Activated CD4-positive, alpha-beta memory T cell treated with anti-CD3 and anti-CD28 coated beads for 36 hours (primary cell): ENCODE measurements around the gene LIMS2. TPM values are rescaled to one million over a fixed set of nuclear protein-coding genes. Genes with fewer than 3 reads are reported as not detected.

ENCODE experiments used
- CTCF ChIA-PET: fragments of 350-600 bp; sonication (Branson Sonifier 250); formaldehyde crosslinking; loops from one replicate; lab custom pipeline; 2021; ENCODE audit warnings: antibody characterized with exemption, inconsistent platforms; lab: Charles Lee
- POLR2A ChIA-PET: fragments of 350-600 bp; sonication (Branson Sonifier 250); formaldehyde crosslinking; loops from one replicate; lab custom pipeline; 2021; ENCODE audit warnings: antibody characterized with exemption; lab: Charles Lee
- DNase-seq: peaks from one replicate; pipeline ENCODE4 v3.0.0-alpha.2; 2020
- H3K27ac Mint-ChIP-seq: one replicate; pipeline ENCODE4 v1.8.0; 2021; ENCODE audit warnings: mixed read lengths
- H3K27me3 Mint-ChIP-seq: one replicate; pipeline ENCODE4 v1.8.0; 2021; ENCODE audit warnings: mixed read lengths
- H3K36me3 Mint-ChIP-seq: one replicate; pipeline ENCODE4 v1.8.0; 2021; ENCODE audit warnings: mixed read lengths
- H3K4me1 Mint-ChIP-seq: one replicate; pipeline ENCODE4 v1.8.0; 2021; ENCODE audit warnings: low read depth, mixed read lengths
- H3K4me3 Mint-ChIP-seq: one replicate; pipeline ENCODE4 v1.8.0; 2021; ENCODE audit warnings: mild to moderate bottlenecking, mixed read lengths
- H3K9me3 Mint-ChIP-seq: one replicate; pipeline ENCODE4 v1.8.0; 2021; ENCODE audit warnings: mixed read lengths
- intact Hi-C: fragments of 100-400 bp; cut with micrococcal nuclease; formaldehyde crosslinking; loops from one replicate; pipeline ENCODE4 v1.15.1; 2023
- total RNA-seq, 2 experiments: library from RNA; stranded (reverse); gene quantifications; one replicate each; pipeline ENCODE4 v1.2.3, GENCODE V29; 2021

The LIMS2 gene
- total RNA-seq, 2 experiments from 2014 or later = 12.3 to 13.1 TPM

DNA sequence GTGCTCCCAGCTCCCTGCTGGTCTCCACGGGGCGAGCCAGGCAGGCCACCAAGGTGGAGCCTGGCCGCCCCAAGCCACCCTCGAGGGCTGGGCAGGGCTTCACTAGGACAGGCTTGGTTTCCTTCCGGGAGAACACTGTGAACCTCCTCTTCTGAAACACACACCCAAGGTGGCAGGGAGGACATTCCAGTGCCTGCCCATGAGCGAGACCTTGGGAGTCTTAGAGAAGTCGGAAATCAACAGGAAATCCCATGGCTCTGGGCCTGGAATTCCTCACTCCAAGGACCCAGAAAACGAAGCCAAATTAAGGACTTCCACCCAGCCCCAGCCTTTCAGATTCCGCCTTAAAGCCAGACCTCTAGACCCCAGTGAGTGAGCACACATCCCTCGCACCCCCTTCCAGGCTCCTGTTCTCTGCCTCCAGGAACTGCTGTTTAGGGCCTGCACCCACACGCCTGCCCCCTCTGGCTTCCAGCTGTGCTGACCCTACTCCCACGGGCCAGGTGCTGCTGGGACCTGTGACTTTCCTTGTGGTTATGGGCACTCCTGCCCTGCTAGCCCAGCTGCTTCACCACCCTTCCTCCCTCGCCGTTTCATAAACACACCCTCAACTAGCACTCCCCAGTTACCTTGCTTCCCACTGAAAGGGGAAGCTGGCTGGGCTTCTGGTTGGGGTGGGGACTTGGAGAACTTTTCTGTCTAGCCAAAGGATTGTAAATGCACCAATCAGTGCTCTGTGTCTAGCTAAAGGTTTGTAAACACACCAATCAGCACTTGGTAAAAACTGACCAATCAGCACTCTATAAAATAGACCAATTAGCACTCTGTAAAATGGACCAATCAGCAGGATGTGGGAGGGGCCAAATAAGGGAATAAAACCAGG, 15.7 kb downstream of the LIMS2 start:
- intact Hi-C loops = no loop called here
- H3K4me1 Mint-ChIP-seq = no peaks in the 10 kb centered on the region
- ChIA-PET POLR2A (no interaction called here), CTCF (interaction anchor here (1.0 kb wide), 1 partner anchor 10 kb away, joined by 4 read pairs; no protein-coding TSS in a partner anchor)
- peaks cover 26% of the 10 kb centered on the region for H3K27me3 Mint-ChIP-seq
- no peak overlapping the region for H3K27ac Mint-ChIP-seq
- H3K4me3 Mint-ChIP-seq = no peak overlapping the region
- no peaks in the 10 kb centered on the region for H3K36me3 Mint-ChIP-seq
- no peaks in the 10 kb centered on the region for H3K9me3 Mint-ChIP-seq
- no peak for DNase-seq

- intact Hi-C loops = no loop called here
- Mint-ChIP-seq H3K4me3 (no peak overlapping the region), H3K27me3 (peaks cover 25% of the 10 kb centered on the region), H3K36me3 (no peaks in the 10 kb centered on the region), H3K9me3 (no peaks in the 10 kb centered on the region), H3K27ac (no peak overlapping the region), H3K4me1 (no peaks in the 10 kb centered on the region)
- DNase-seq = no peak
- POLR2A ChIA-PET = no interaction called here
- CTCF ChIA-PET = no interaction called here
These were observed 16.5 kb downstream of the LIMS2 start for GRCh38 chr2:127658641-127659407.

DNA sequence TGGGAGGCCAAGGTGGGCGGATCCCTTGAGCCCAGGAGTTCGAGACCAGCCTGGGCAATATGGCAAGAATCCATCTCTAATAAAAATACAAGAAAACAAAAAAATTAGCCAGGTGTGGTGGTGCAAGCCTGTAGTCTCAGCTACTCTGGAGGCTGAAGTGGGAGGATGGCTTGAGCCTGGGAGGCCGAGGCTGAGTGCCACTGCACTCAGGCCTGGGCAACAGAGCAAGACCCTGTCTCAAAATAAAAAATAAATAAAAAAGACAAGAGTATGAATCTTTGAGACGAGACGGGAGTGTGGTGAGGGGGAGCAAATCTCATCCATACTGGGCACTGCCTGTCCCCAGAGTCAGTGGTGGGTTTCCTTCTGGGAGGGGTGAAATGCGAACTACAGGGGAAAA, 17.2 kb downstream of the LIMS2 start:
- H3K4me1 Mint-ChIP-seq = no peaks in the 10 kb centered on the region
- ChIA-PET CTCF (no interaction called here), POLR2A (no interaction called here)
- no peaks in the 10 kb centered on the region for H3K9me3 Mint-ChIP-seq
- no peaks in the 10 kb centered on the region for H3K36me3 Mint-ChIP-seq
- H3K27me3 Mint-ChIP-seq = peaks cover 19% of the 10 kb centered on the region
- DNase-seq = no peak
- H3K4me3 Mint-ChIP-seq = no peak overlapping the region
- intact Hi-C loops = no loop called here
- H3K27ac Mint-ChIP-seq = no peak overlapping the region

DNA sequence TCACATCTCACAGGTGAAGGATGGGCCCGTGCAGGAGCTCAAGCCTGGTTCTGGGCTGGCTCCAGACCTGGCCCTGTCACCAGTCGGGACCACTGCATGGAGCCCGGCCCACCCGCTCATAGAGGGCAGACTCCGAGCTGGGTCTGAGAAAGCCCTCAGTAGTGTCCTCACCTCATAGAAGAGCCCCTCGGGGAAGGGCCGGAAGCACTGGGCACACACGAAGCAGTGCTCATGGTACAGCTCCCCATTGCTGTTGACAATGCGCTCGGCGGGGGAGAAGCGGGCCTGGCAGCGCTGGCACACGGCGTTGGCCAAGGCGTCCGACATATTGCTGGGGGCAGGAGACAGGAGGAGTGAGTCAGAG, 18.1 kb downstream of the LIMS2 start:
- CTCF ChIA-PET = no interaction called here
- Mint-ChIP-seq H3K27me3 (peaks cover 14% of the 10 kb centered on the region), H3K4me3 (no peak overlapping the region), H3K27ac (no peak overlapping the region), H3K4me1 (no peaks in the 10 kb centered on the region), H3K36me3 (no peaks in the 10 kb centered on the region), H3K9me3 (no peaks in the 10 kb centered on the region)
- intact Hi-C loops = no loop called here
- POLR2A ChIA-PET = no interaction called here
- no peak for DNase-seq

DNA sequence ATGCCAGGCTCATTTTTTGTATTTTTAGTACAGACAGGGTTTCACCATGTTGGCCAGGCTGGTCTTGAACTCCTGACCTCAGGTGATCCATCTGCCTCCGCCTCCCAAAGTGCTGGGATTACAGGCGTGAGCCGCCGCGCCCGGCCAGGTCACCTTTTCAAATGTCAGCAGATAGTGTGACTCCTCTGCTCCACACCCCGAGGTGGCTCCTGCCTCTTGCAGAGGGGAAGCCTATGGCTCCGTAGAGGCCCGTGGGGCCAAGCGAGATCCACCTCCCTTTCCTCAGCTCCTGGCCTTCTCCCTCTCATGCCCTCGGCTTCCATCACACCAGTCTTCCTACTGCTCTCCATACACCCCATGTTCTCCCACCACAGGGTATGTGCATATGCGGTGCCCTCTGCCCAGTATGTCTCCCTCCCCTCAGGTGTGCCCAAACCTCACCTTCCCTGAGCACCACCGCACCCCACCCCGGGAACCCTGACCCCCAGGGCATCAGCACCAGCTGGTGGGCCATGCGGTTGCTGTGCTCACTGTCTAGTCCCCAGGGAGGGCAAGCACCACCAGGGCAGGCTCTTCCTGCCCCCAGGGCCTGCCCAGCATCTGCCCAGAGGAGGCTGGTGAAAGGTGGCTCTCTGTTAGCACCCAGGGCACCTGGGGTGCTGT, 18.6 kb downstream of the LIMS2 start:
- DNase-seq = no peak
- H3K4me3 Mint-ChIP-seq = no peak overlapping the region

DNA sequence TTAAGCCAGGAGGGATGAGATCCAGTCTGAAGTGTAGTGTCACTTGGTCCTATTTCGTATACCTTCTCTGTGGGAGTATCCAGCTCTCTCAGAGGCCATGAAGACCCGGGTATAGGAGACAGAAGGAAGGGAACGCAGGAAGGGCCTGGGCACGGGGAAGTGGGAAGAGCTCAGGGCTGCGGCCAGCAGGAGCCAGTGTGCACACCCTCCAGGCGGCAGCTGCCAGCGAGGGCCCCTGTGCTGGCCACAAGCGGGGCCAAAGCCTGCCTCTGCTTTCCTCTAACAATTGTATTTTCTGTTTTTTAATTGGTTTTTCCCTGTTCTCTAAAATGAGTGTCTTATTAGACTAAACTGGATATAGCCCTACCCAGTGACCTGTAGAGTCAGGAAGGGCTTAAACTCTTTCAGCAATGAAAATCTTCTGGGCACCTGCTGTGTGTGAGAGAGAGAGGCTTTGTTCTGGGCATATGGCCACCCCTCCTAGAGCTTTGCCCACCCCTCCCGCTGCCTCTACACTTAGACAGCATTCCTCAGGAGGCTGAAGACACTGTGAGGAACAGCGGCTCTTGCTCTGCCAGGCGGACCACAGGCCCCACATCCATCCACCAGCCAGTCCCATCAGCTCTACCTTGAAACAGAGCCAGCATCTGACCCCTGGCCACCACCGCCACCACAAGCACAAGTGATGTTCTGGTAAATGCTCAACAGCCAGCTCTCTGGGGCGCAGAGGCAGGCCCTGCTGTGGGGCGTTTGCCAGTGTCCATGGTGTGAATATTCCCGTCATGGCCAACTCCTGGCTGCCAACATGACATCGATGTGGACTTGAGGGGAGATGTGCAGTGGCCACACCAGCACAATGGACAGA, 19.9 kb downstream of the LIMS2 start:
- ChIA-PET CTCF (interaction anchor here (0.6 to 1.1 kb wide), 2 partner anchors 64 to 378 kb away, joined by 3 to 5 read pairs; no protein-coding TSS in a partner anchor), POLR2A (interaction anchor here (0.5 kb wide), 1 partner anchor 140 kb away, joined by 4 read pairs; no protein-coding TSS in a partner anchor)
- intact Hi-C loops = no loop called here
- H3K9me3 Mint-ChIP-seq = no peaks in the 10 kb centered on the region
- H3K36me3 Mint-ChIP-seq = no peaks in the 10 kb centered on the region
- peaks cover 3% of the 10 kb centered on the region for H3K27me3 Mint-ChIP-seq
- no peak for DNase-seq
- H3K4me3 Mint-ChIP-seq = no peak overlapping the region
- no peak overlapping the region for H3K27ac Mint-ChIP-seq
- no peaks in the 10 kb centered on the region for H3K4me1 Mint-ChIP-seq

More for the DNA sequence above, 18.6 kb downstream of the LIMS2 start:
- no peak overlapping the region for H3K27ac Mint-ChIP-seq
- H3K4me1 Mint-ChIP-seq = no peaks in the 10 kb centered on the region
- intact Hi-C loops = no loop called here
- peaks cover 11% of the 10 kb centered on the region for H3K27me3 Mint-ChIP-seq
- ChIA-PET CTCF (no interaction called here), POLR2A (no interaction called here)
- no peaks in the 10 kb centered on the region for H3K36me3 Mint-ChIP-seq
- H3K9me3 Mint-ChIP-seq = no peaks in the 10 kb centered on the region

GRCh38 chr2:127654838-127655175, 20.5 kb downstream of the LIMS2 start:
- Mint-ChIP-seq H3K36me3 (no peaks in the 10 kb centered on the region), H3K27ac (no peak overlapping the region), H3K9me3 (no peaks in the 10 kb centered on the region), H3K27me3 (peaks cover 3% of the 10 kb centered on the region), H3K4me1 (no peaks in the 10 kb centered on the region), H3K4me3 (no peak overlapping the region)
- POLR2A ChIA-PET = no interaction called here
- CTCF ChIA-PET = no interaction called here
- no peak for DNase-seq
- intact Hi-C loops = no loop called here

- intact Hi-C loops = no loop called here
- no peaks in the 10 kb centered on the region for H3K36me3 Mint-ChIP-seq
- no peak overlapping the region for H3K4me3 Mint-ChIP-seq
- no peak overlapping the region for H3K27ac Mint-ChIP-seq
- ChIA-PET CTCF (interaction anchor here (3.1 kb wide), 1 partner anchor 63 kb away, joined by 33 read pairs; no protein-coding TSS in a partner anchor), POLR2A (no interaction called here)
- no peak for DNase-seq
- H3K4me1 Mint-ChIP-seq = peaks cover 3% of the 10 kb centered on the region
- no peaks in the 10 kb centered on the region for H3K9me3 Mint-ChIP-seq
- H3K27me3 Mint-ChIP-seq = peaks cover 3% of the 10 kb centered on the region
These were observed 21.1 kb downstream of the LIMS2 start for GRCh38 chr2:127654084-127654837.

DNA sequence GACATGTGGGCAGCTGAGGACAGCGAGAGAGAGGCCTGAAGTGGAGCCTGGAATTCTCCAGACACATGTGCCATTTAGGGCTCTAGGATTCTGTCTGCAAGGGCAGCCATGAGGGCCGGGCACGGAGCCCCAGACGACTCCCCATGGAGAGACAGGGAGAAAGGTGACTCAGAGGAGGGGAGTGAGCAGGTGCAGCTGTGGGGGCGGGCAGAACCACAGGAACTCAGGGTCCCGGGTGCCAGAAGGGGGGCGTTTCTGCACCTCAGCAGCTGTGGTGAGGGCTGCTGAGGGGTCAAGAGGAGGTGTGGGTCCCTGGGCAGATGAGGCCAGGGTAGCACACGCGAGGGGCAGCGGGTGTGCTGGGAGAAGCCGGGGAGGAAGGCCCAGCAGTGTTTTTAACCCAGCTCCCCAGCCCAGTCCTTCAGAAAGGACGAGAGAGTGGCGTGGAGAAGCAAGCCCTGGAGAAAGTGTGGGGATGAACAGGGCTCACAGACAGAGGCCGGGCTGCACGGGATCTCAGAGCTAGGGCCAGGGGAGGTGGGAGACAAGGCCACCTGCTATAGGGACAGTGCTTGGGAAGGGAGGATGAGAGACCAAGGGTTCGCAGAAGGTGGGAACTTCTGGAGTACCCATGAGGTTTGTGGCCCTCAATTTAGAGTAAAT, 21.8 kb downstream of the LIMS2 start:
- Mint-ChIP-seq H3K9me3 (no peaks in the 10 kb centered on the region), H3K27ac (no peak overlapping the region), H3K27me3 (peaks cover 3% of the 10 kb centered on the region), H3K4me3 (no peak overlapping the region), H3K4me1 (peaks cover 7% of the 10 kb centered on the region), H3K36me3 (no peaks in the 10 kb centered on the region)
- ChIA-PET POLR2A (no interaction called here), CTCF (interaction anchor here (1.1 to 3.1 kb wide), 2 partner anchors 62 to 71 kb away, joined by 4 to 33 read pairs; no protein-coding TSS in a partner anchor)
- DNase-seq = no peak
- intact Hi-C loops = no loop called here

DNA sequence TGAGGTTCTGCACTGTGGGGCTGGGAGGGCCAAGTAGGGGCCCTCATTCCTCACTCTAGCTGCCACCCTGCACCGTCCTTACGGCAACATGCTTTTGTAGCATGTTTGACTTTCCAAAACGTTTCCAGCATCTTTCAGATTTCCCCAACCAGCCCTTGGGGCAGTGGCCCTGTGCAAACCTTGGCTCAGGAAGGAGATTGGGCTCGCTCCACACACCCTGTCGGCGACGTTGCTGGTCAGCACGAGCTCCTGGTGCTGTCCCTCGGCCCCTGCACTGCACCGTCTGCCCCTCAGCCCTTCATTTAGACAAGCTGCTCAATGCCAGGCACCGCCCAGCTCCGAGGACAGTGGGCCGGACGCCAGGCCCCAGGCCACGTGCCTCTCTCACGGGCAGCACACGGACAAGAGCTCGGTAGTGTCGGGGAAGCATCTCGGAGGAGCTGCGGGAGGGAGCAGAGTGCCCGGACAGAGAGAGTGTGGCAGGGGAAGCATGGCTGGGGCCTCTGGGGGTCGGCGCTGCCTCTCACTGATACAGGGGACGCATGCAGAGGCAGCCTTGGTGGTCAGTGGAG, 22.5 kb downstream of the LIMS2 start:
- H3K27ac Mint-ChIP-seq = no peak overlapping the region
- no peaks in the 10 kb centered on the region for H3K9me3 Mint-ChIP-seq
- peaks cover 7% of the 10 kb centered on the region for H3K4me1 Mint-ChIP-seq
- no peak overlapping the region for H3K4me3 Mint-ChIP-seq
- peaks cover 1% of the 10 kb centered on the region for H3K27me3 Mint-ChIP-seq
- no peaks in the 10 kb centered on the region for H3K36me3 Mint-ChIP-seq
- ChIA-PET POLR2A (interaction anchor here (0.6 kb wide), 1 partner anchor 385 kb away, joined by 3 read pairs; no protein-coding TSS in a partner anchor), CTCF (interaction anchor here (1.1 to 3.1 kb wide), 4 partner anchors 11 to 70 kb away, joined by 4 to 33 read pairs (median 4); no protein-coding TSS in a partner anchor)
- no peak for DNase-seq
- intact Hi-C loops = no loop called here
